Hypothalamus (tissue), 51 donors: Measurements from ENCODE around the gene DCDC2.
A peak's percentile ranks its signal among the peaks of the same experiment; 100 is the strongest.
"Not testable (repeated sequence)": the region's sequence is repeated elsewhere in the genome, so short reads cannot be mapped to it uniquely, and the experiment has no call there.

ENCODE experiments used
- DNase-seq, 51 donors: peaks; one replicate each; lab custom pipeline; 2025; lab: John Stamatoyannopoulos, UW

DCDC2 gene

GRCh38 chr6:24228681-24229255 is 129.1 kb downstream of the DCDC2 start:
- DNase-seq: peak in 1 of 51 donors; percentile 3

GRCh38 chr6:24228123-24228522 is 129.7 kb downstream of the DCDC2 start:
- DNase-seq: no peak

GRCh38 chr6:24227556-24227955 is 130.3 kb downstream of the DCDC2 start:
- no peak for DNase-seq

- no peak for DNase-seq
These were observed 131.3 kb downstream of the DCDC2 start for GRCh38 chr6:24226541-24226940.

GRCh38 chr6:24225838-24226237 is 132.0 kb downstream of the DCDC2 start:
- no peak for DNase-seq

GRCh38 chr6:24223115-24223919 is 134.5 kb downstream of the DCDC2 start:
- DNase-seq: no peak

- DNase-seq: no peak
These were observed 138.2 kb downstream of the DCDC2 start for GRCh38 chr6:24219670-24220069.

- DNase-seq: no peak
These were observed 142.9 kb downstream of the DCDC2 start for GRCh38 chr6:24214984-24215383.

GRCh38 chr6:24207413-24207812 is 150.4 kb downstream of the DCDC2 start:
- no peak for DNase-seq

- DNase-seq: peak in 13 of 51 donors; percentile 1 to 64 (median 6)
These were observed 152.8 kb downstream of the DCDC2 start for GRCh38 chr6:24205020-24205492.

- DNase-seq: not testable (repeated sequence)
These were observed 153.7 kb downstream of the DCDC2 start for GRCh38 chr6:24204113-24204512.

GRCh38 chr6:24197892-24198291 is 160.0 kb downstream of the DCDC2 start:
- DNase-seq: no peak

- DNase-seq: no peak
These were observed 161.8 kb downstream of the DCDC2 start for GRCh38 chr6:24195836-24196597.

GRCh38 chr6:24194978-24195700 is 162.7 kb downstream of the DCDC2 start:
- DNase-seq: no peak

GRCh38 chr6:24193364-24193763 is 164.5 kb downstream of the DCDC2 start:
- DNase-seq: no peak

GRCh38 chr6:24191346-24191745 is 166.5 kb downstream of the DCDC2 start:
- DNase-seq: no peak

- DNase-seq: no peak
These were observed 169.2 kb downstream of the DCDC2 start for GRCh38 chr6:24188578-24189080.

GRCh38 chr6:24187965-24188577 is 169.8 kb downstream of the DCDC2 start:
- DNase-seq: no peak

GRCh38 chr6:24186349-24186748 is 171.5 kb downstream of the DCDC2 start:
- no peak for DNase-seq

- no peak for DNase-seq
These were observed 174.3 kb downstream of the DCDC2 start for GRCh38 chr6:24183584-24183983.
